SH-SY5Y (cell line): Measurements from ENCODE around the gene INPP5A.

Source experiments
- GATA2 ChIP-seq: IDR thresholded peaks from 2 replicates; pipeline ENCODE4 v1.6.1; 2011; ENCODE audit warnings: mild to moderate bottlenecking, low read depth, low read length
- GATA3 ChIP-seq: IDR thresholded peaks from 2 replicates; pipeline ENCODE4 v1.6.1; 2011; ENCODE audit warnings: low read depth, mild to moderate bottlenecking, low read length, moderate library complexity

- TF ChIP-seq GATA3 (no peak), GATA2 (no peak)
These were observed 217.7 kb downstream of the INPP5A start for GRCh38 chr10:132755166-132755711.
